ENCODE measurements around the gene EFCAB6.

EFCAB6 gene

DNA sequence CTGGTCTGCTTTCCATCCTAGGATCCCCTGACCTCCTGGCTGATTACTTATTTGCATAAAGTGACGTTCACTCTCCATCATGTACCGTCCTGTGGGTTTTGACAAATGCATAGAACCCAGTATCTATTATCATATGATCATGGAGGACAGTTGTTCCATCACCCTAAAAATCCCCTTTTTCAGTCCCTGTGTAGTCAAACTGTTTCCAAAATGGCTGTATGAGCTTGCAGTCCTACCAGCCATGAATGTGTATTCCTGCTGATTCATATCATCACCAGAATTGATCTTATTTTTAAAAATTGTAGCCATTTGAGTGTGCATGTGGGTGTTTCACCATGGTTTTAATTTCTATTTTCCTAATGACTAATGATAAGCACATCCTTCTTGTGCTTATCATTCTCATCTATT is 291.5 kb downstream of the EFCAB6 start:
- DNase-seq, result no peak

DNA sequence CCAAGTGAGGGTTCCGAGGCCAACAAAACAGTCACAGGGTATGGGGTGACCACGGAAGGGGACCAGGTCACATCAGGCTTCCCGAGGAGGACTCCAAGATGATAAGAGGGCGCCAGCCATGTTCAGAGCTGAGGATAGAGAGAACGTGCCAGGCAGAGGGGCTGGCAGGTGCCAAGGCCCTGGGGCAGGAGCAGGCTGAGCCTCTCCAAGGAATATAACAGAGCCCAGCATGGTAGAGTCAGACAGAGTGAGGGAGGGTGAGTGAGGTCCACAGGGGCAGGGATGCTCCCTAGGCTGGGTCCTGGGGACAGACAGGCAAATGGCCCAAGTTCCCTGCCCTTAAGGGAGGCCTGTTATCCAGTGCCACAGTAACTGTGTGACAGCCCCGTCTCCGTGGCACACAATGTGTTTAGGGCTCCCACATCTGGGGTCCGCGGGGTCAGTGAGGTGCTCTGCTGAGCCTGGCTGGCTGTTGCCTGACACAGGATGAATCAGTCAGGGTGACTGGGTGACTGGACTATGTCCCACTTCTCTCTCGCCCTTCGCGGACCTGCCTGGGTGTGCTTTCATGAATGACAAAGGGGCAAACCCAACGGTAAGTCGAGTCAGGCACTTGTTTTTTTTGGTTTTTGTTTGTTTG is 295.0 kb downstream of the EFCAB6 start:
- no peak for DNase-seq

DNA sequence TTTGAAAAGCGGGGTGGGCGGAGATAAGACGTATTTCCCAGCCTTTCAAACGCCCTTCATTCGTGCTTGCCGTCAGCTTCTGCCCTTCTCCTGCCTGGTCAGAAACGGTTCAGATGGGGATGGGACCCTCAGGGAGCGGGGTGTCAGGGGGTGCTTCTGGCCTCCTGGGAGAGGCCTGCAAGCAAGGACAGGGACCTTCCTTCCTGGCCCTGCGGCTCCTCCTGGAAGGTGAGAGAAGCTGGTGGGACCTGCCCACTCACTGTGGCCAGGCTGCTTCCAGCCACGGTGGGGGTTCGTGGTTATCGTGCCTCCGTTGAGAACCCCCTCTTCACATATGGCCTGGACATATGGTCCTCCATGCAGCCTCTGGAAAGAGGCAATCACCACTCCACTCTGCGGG is 295.7 kb downstream of the EFCAB6 start:
- DNase-seq, result no peak

DNA sequence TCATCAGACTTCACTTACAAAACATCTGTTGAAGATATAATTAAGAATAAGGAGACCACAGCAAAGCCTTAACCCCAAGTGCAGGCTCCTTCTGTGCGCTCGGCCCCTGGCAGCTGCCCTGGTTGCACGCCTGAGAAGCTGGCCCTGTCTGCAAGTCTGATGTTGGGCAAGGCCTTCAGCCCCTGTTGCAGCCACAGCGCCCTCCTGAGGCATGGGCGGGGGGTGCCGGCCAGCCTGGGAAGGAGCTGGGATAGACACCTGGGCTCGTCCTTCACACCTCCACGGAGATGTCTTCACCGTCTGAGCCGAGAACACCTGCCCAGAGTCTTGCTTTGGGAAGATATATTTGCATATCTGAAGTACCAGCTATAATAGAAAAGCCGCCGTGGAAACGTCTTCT is 296.2 kb downstream of the EFCAB6 start:
- peak; percentile 38 for DNase-seq

DNA sequence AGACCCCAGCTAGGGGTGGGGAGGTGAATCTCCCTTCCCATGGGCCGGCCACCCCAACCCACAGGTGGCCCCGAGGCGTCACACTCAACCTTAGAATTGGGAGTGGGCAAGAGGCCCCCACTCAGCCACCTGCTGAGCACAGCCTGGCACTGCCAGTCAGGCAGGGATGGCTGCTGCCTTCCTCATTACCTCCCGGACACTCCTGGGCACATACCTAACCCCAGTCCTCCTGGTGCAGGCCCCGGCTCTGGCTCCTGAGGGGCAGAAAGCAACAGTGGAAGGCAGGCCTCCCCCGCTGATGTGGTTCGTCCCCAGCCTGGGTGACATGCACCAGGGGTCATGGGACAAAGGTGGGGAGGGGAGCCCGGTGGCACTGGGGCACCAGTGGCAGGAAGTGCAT is 296.7 kb downstream of the EFCAB6 start:
- DNase-seq, result no peak

DNA sequence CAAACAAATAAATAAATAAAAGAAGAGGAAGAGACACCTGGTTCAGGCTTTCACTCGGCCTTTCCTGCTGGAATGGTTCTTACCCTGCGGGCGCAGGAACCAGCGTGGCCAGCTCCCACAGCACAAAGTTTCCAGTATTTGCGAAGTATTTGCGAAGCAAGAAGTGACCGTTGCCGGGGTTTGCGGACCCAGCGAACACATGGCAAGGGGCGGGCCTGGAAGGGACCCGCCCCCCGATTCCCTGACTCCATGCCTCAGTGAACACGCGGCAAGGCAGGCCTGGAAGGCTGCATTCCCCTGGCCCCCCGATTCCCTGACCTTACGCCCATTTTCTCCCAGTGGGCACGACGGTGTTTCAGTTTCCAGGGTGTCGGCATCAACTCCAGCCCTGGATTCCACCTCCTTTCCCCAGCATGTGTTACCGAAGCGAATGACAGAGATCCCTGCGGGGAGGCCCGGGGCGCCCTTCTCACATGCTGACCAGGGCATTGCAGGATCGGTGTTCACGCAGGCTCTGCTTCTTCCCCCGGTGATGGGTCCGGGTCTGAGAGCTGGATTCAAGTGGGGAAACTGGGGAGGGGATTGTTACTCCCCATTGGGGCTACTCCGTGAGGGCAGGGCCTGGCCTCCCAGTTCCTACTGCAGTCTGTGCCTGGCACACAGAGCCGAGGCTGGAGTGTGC is 297.5 kb downstream of the EFCAB6 start:
- no peak for DNase-seq

DNA sequence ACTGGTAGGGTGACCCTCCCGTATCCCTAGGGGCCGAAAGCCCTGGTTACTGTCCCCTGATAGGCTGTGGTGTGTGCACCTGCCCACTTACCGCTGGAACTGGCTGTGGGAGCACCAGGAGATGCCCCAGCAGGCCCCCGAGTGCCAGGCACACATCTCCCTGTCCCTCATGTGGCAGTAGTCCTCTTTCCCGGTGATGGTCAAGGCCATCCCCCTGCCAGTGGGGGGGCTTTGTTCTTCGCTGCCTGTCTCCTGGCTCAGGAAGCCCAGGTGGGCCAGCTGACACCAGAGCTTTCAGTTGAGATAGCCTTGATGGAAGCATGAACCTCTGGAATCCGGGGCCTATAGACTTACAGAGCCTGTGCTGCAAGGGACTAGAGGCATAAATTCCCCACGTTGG is 299.8 kb downstream of the EFCAB6 start:
- no peak for DNase-seq

DNA sequence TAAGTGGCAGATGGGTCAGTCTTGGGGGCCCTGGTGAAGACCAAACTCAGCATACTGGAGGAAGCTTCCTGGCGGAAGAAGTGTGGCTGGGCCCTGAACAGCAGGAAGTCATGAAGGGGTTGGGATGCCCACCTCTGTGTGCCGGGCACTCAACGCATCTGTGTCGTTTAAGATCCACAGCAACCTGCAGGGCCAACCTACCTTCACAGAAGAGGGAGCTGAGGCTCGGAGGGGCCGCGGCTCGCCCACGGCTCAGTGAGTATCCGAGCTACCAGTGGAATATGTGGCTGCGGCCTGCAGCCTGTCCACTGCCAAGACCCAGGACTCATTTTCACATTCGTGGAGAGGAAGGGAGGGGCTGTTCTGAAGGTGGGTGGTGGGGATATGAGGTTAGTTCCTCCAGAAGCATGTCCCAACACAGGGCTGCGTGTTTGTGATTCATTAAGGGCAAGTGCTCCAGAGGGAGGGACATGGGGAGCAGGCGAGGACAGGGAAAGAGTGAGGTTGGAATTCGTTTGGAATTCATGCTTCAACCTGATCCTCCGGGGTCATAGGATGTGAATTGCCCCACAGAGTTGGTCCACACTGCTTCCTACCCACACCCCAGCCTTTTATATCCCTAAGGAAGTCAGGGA is 300.7 kb downstream of the EFCAB6 start:
- no peak for DNase-seq

DNA sequence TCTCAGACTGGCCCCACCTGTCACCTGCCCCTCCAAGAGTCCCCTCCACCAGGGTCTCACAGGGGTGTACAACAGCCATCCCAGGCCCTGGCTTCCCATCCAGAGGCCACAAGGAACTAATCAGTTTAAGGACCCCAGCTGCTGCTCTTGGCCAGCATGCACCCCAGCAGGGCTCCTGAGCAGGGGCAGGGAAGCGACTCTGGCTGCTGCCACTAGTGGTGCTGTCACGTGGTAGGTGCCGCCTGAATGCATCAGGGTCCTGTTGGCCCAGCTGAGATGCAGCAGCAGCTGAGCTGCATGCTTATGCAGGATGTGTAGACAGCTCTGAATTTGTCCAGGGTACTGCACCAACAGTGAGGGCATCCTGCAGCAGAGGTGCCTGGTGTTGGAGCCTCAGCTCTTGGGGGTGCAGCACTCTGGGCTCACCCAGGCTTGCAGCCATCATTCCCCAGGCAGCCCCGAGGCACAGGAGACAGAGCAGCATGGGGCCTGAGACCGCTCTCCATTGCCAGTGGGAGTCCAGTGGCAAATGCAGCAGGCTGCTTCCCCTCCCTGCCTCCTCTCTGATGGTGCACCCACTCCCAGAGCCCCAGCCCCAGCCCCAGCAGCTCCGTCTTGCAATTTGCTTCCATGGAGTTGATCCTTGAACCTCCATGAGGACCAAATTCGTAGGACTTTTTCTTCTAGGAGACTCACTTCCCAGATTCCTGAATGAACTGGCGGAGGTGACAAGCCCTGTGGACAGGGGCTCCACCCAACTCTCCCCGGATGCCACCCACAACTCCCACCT is 301.6 kb downstream of the EFCAB6 start:
- no peak for DNase-seq

DNA sequence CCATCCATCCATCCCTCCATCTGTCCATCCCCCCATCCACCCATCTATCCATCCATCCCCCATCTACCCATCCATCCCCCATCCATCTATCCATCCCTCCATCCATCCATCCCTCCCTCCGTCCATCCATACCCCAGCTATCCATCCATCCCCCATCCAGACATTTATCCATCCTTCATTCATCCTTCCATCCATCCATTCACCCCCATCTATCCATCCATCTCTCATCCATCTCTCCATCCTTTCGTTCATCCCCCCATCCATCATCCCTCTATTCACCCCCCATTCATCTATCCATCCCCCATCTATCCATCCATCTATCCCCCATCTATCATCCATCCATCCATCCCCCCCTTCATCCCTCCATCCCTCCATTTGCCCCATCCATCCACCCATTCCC is 302.8 kb downstream of the EFCAB6 start:
- no peak for DNase-seq

DNA sequence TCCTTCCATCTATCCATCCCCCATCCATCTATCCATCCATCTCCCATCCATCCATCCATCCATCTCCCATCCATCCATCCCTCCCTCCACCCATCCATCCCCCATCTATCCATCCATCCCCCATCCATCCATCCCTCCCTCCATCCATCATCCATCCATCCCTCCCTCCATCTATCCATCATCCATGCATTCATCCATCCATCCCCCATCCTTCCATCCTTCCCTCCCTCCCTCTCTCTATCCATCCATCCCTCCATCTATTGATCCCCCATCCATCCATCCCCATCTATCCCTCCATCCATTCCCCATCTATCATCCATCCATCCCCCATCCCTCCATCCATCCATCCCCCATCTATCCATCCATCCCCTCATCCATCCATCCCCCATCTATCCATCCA is 303.6 kb downstream of the EFCAB6 start:
- no peak for DNase-seq

DNA sequence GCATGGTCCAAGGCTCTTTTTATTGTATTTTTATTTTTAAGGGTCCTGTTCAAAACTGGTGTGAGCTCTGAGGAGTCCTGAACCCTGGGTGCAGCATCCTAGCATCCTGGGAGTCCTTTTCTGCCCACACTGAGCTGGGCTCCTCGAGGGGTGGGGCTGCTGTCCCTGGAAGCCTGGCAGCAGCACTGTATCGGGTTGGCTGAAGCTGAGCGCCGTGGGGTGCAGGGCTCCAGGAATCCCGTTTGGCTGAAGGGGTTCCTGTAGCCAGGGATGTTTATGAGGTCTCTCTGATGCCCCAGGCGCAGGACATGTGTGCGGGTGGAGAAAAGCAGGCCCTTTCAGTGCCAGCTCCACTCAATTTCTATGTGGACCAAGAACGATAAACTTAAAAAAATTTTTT is 304.9 kb downstream of the EFCAB6 start:
- DNase-seq, result no peak

DNA sequence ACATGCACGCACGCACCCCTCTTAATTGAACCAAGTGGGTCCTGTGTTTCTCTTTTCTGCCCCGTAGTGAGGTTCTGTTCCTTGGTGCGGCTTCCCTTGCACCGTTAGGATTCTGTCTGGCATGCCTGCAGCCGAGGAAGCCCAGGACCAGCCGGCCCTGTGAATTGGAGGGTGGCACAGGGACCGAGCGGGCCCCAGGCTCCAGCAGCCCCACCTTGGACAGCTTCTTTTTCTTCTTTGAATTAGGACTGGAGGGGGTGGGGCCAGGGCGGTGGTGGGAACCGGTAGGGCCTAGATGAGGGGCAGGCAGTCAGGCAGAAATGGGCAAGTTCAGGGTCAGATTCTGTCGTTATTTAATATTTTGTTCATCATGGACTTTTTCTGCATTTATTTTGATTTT is 305.6 kb downstream of the EFCAB6 start:
- DNase-seq, result no peak

DNA sequence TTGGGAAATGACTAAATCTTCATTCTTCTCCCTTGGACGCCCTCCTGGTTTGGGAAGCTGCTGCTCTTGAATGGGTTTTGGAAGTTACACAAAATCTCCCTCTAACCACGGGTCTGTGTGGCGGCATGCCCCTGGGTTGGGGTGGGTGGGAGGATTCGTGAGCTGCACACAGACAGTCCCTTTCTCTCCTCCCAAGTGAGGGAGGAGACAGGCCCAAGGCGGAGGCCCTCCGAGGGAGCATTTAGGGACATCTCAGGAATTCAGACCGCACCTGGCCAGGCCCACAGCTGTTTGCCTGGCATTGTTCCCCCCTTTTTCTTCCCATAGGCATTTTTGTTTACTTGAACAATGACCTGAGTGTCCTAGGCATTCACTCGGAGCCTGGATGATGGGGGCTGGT is 306.2 kb downstream of the EFCAB6 start:
- no peak for DNase-seq

DNA sequence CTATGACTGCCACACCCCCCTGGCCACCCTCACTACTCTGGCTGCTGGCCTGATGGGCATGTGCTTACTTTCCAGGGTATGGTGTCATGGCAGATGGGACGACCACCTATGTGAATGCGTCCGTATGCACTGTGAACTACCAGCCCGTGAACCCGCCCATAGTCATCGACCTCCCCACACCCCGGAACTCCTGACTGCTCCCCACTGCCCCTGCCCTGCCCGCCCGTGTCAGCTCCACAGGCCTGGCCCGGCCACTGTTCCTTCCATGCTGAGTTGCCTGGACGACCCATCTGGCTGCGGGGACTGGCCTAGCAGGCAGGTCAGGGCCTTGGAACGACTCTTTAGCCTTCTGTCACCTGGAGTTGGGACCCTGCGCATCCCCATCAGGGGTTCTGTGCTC is 306.7 kb downstream of the EFCAB6 start:
- no peak for DNase-seq

DNA sequence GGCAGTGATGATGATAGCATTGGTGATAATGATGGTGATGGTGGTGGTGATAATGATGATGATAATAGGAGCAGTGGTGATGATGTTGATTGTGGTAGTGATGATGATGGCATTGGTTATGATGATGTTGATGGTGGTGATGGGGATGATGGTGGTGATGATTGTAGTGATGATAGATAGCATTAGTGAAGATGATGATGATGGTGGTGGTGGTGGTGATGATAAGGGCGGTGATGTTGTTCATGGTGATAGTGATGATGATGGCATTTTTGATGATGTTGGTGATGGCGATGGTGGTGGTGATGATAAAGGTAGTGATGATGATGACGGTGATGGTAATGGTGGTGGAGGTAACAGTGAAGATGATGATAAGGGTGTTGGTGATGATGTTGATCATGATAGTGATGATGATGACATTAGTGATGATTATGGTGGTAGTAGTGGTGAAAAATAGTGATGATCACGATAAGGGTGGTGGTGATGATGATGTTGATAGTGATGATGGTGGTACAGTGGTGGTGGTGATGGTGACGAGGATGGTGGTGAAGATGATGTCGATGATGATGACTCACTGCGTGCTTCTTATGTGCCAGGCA is 307.3 kb downstream of the EFCAB6 start:
- DNase-seq, result no peak

DNA sequence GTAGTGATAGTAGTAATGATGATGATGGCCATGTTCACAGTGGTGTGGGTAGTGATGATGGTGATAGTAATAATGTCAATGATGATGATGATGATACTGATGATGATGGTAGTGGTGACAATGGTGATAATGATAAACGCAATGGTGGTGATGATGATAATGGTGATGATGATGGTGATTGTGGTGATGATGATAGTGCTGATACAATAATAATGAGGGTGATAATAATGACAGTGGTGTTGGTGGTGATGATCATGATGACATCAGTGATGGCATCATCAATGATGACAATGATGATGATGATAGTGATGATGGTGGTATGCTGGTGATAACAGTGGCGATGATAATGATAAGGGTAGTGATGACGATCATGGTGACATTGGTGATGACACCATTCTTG is 308.0 kb downstream of the EFCAB6 start:
- no peak for DNase-seq

DNA sequence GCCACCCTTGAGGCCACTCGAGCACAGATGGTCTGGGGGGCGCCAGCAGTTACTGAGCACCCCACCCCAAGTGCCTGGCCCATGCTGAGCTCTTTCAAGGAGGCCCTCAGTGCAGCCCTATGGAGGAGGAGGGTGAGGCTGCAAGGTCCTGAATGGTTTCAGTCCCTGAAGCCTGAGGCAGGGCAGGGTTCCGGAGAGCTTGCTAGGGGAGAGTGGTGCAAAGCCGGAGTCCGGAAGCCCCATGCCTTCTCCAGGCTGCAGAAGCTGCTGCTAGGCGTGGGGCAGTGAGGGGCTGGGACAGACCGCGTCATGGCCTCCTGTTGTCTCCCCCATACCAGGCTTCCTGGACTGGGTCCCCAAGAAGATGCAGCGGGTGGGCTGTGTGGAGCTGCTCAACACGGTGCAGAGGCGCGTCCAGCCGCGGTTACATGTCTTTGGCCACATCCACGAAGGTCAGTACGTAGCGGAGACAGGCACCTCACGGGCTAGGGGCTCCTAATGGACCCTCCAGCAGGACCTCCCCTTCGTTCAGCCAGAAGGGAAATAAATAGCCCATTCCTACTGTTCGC is 309.7 kb downstream of the EFCAB6 start:
- DNase-seq, result no peak

DNA sequence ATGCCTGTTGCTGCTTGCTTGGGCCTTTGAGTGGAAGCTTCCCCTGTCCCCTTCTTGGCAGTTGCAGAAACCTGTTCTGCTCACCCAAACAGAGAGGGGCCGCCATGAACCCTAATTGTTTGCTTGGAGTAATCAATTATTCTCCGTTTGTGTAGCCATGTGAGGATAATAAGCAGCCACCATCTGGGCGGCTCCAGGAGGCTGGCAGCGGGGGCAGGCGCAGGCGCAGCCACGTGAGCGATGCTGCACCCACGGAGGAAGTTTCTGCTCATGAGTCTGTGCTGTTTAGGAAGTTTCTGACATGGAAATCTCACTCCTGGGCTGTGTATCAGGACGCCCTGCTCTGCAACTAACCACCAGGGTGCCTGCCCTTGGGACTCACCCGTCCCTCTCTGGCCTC is 310.2 kb downstream of the EFCAB6 start:
- no peak for DNase-seq

DNA sequence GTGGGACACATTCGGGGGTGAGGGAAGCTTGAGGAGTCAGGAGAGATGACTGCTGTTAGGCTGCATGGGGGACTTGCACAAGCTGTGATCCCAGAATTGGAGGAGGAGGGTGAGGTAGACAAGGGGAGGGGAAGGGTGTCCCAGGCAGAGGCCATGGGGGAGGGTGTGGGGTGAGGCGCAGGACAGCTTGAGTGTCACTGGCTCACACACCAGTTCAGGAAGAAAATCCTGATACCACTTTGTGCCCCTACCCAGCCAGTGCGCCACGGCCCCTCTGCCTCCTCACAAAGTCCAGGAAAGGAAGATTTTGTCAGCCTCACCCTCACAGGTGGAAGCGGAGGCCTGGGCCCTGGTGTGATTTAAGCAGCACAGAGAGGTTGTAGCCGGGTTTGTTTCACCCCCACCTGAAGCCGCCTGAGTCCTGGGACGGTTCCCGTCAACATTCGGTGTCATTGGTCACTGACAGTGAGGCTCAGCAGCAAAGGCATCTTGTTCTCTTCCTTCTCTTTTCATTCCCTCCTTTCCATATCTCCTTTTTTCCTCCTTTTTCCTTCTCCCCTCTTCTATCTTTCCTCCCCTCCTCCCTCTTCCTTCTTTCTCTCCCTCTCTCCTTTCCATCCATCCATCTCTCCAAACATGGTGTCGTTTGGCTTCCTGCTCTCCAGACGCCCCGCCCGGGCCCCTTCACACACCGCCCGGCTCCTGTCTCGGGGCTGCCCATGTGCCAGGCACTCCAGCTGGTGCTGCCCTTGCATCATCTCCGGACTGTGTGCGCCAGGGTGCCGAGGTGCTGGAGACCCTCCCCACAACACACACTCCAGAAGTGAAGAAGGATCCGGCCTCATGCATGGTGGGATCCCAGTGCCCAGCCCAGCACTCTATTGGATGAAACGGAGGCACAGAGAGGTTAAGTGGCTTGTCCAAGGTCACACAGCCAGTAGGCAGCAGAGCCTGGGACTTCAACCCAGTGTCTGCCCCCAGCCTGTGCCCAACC is 311.0 kb downstream of the EFCAB6 start:
- DNase-seq, result no peak

DNA sequence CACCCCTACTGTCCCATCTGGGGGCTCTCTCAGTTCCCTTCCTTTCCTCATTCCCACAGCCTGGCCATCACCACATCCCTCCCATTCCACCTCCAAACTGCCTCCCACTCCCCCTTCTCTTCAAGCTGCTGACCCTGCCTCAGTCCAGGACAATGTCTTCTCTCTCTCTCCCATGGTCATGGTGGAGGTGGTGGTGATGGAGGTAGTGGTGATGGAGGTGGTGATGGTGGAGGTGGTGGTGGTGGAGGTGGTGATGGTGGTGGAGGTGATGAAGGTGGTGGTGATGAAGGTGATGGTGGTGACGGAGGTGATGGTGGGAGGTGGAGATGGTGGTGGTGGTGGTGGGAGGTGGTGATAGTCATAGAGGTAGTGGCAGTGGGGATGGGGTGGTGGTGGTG is 313.2 kb downstream of the EFCAB6 start:
- no peak for DNase-seq

Data from DMS53 (cell line).